ENCODE results near the gene CIDEB.
A peak's percentile ranks its signal among the peaks of the same experiment; 100 is the strongest.

The CIDEB gene

GRCh38 chr14:24290746-24291145, 17.0 kb downstream of the CIDEB start:
- DNase-seq = no peak

- DNase-seq = peak in 2 of 5 experiments; percentile 49 to 81
These were observed 18.0 kb downstream of the CIDEB start for GRCh38 chr14:24289649-24290280.

GRCh38 chr14:24286996-24287395, 20.8 kb downstream of the CIDEB start:
- no peak for DNase-seq

DNA sequence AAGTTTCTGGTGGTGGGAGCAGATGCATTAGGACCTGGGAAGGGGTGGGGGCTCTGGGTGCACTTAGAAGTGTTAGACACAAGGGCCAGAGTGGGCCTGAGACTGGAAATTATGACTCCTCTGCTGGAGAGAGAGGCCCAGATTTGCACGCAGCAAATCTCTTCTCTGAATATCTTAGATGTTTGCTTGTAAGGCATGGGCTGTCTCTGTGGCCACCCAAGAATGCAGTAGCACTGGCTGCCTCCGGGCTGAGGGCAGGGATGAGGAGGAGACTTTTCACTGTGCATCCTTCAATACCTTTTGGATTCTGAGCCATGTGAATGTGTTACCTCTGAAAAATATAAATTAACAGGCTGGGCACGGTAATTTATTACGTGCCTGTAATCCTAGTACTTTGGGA, 22.4 kb downstream of the CIDEB start:
- DNase-seq = no peak

- DNase-seq = no peak
These were observed 23.2 kb downstream of the CIDEB start for GRCh38 chr14:24284501-24285035.

GRCh38 chr14:24283796-24284460, 23.8 kb downstream of the CIDEB start:
- no peak for DNase-seq

- no peak for DNase-seq
These were observed 25.0 kb downstream of the CIDEB start for GRCh38 chr14:24282736-24283135.

- no peak for DNase-seq
These were observed 26.1 kb downstream of the CIDEB start for GRCh38 chr14:24281636-24282035.

DNA sequence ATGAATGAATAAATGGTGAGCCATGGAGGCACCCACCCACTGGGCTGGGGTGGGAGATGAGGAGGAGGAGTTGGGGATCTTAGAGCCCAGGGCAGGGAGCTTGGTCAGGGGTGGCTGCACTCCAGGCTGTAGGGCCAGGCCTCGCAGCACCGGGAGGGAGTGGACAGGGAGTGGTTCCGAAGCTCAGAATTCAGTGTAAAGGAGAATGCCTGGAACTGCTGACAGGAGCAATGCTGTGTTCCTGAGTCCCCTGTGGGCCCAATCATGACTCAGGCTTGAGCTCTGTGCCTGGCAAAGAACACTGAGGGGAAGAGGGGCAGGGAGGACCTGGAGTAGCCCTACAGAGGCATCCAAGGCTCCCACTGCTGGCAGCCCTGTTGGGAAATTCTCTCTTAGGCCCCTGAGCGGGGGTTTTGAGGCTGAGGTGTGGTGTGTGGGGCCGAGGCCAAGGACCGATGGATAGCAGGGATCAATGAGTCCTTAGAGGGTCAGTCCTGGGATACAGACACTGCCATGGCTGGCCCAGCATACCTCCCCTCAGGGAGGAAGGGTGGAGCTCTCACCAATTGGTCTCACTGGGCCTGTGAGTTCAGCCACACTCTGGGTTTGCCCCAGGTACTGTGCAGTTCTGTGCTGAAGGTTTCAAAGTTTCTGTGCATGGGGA, 26.8 kb downstream of the CIDEB start:
- no peak for DNase-seq

- DNase-seq = peak in 4 of 5 experiments; percentile 25 to 65 (median 38)
These were observed 28.2 kb downstream of the CIDEB start for GRCh38 chr14:24279301-24280186.

GRCh38 chr14:24278424-24278823, 29.4 kb downstream of the CIDEB start:
- DNase-seq = no peak

GRCh38 chr14:24277606-24278321, 30.0 kb downstream of the CIDEB start:
- DNase-seq = no peak

DNA sequence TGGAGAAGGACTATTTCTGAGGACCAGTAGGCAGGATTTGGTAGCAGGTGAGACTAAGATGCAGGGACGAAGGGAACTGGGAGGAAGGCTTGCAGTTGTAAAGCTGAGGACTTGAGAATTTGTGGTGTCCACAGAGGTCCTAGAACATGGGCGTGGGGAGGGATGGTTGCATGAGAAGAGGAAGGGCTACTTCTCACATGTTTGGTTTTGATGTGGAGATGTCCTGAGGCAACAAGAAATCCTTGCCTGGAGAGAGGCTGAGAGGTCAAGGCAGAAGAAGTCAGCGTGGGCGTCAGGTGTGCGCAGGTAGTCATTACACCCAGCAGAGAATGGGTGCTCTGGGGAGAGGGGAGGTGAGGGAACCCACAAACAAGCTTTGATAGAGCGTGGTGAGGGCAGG, 30.7 kb downstream of the CIDEB start:
- DNase-seq = no peak

- peak in 4 of 5 experiments; percentile 16 to 75 (median 18) for DNase-seq
These were observed 33.7 kb downstream of the CIDEB start for GRCh38 chr14:24274101-24274543.

GRCh38 chr14:24273422-24273998, 34.3 kb downstream of the CIDEB start:
- peak in 1 of 5 experiments; percentile 39 for DNase-seq

DNA sequence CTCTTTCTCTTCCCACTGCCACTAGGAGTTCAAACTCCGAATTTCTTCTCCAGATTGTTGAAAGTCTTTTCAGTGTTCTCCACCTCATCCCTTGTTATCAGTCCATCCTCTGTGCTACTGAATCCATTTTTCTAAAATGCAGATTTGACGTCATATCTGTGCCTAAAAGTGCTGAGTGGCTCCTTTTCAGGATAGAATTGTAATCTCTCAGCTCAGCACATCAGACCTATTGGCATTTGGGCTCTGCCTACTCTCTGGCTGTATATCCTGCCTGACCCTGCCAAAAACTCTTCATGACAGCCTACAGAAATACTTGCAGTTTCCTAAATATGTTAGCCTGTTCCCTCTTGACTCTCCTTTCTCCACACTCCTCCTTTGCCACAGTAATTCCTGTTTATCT, 35.3 kb downstream of the CIDEB start:
- no peak for DNase-seq

DNA sequence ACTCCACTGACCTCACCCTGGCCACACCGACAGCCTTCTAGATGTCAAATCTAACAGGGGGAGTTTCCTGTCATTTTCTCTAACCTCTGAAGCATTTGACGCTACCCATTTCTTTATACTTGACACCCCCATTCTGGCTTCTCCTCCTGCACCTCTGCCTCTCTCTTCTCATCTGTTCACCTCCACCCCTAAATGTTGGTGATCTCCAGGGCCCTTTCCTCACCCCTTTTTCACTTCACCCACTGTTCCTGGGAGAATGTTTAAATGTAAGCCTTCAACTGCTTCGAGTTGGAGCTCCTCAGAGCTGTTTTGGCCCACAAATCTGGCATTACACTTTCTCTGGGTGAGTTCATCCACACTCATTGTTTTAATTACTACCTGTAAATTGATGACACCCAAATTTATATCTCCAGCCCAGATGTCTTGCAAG, 35.9 kb downstream of the CIDEB start:
- no peak for DNase-seq

- peak; percentile 80 to 98 (median 89) for DNase-seq
These were observed 36.5 kb downstream of the CIDEB start, which contains the start of gene RABGGTA for GRCh38 chr14:24271134-24271833. Gene RABGGTA, minus strand, starts transcription at chr14:24271597. Its CDS starts 482 bp downstream, at chr14:24271115.

DNA sequence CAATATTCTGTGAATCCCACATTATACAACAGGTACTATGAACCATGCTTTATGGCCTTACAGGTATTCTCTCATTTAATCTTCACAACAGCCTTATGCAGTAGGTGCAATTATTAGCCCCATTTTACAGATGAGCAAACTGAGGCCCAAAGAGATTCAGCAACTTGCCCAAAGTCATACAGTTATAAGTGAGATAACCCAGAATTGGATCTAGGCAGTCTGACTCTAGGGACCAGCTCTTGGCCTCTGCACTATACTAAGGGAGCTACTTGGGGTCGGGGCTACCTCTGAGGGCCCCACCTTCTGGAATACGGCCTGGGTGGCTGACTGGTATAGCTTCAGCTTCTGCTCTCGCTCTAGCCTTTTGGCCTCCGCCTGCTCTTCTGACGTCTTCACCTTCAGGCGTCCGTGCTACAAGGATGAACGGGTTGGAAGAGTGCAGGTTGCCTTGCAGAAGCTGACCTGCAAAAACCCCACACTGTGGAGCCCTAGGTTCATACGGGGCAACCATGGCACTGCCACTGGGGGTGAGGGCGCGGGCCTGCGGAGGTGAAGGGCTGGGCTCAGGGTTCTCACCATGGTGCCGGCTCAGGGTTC, 37.1 kb downstream of the CIDEB start:
- DNase-seq = no peak

GRCh38 chr14:24269910-24270536, 37.8 kb downstream of the CIDEB start:
- DNase-seq = no peak

Measured in T-helper 2 cell (primary cell).